GM21367 (cell line): ENCODE results near the gene TLE2.

Source experiments
- ATAC-seq: cut with Tn5 transposase; IDR thresholded peaks from one replicate; pipeline ENCODE4 v1.9.1; 2021; ENCODE audit not compliant: unreplicated experiment

The TLE2 gene

GRCh38 chr19:2962018-2962670, 66.9 kb downstream of the TLE2 start:
- ATAC-seq: no peak

- ATAC-seq: no peak
Observed at GRCh38 chr19:2960120-2960519, 69.0 kb downstream of the TLE2 start.

GRCh38 chr19:2957160-2957559, 71.9 kb downstream of the TLE2 start:
- no peak for ATAC-seq

- no peak for ATAC-seq
Observed at GRCh38 chr19:2952953-2953481, 76.1 kb downstream of the TLE2 start.

- peak; percentile 75 for ATAC-seq
Observed at GRCh38 chr19:2950286-2951124, 78.6 kb downstream of the TLE2 start.

- ATAC-seq: peak; percentile 7
Observed at GRCh38 chr19:2949939-2950285, 79.2 kb downstream of the TLE2 start.
